K562 (cell line): ENCODE data around the gene SUN5. TPM values are rescaled to one million over a fixed set of nuclear protein-coding genes. Genes with fewer than 3 reads are reported as not detected.
A peak's percentile ranks its signal among the peaks of the same experiment; 100 is the strongest.

Source experiments
- ATAC-seq: fragments of 200-7000 bp; cut with Tn5 transposase; 3 replicates; pipeline ENCODE4 v1.9.1; 2020; ENCODE audit warnings: moderate library complexity
- BruUV-seq: library from RNA; stranded (reverse); fragments of 400-500 nt; replicated peaks from 2 replicates; lab custom pipeline; 2021; lab: Mats Ljungman, UMichigan
- CTCF ChIA-PET: fragments of 300-600 bp; formaldehyde crosslinking; extraction: SDS; loops from one replicate; lab custom pipeline; 2021; ENCODE audit warnings: low intra/inter-chr PET ratio; lab: Yijun Ruan, JAX
- POLR2A ChIA-PET: fragments of 300-600, 350-650 bp; sonication (Branson Sonifier 250); formaldehyde crosslinking; extraction: SDS; loops from one replicate; lab custom pipeline; 2021; ENCODE audit warnings: antibody characterized with exemption, inconsistent platforms; lab: Yijun Ruan, JAX
- DNase-seq, 4 experiments: peaks; one replicate each; pipeline versions ENCODE4 v3.0.0 to v3.0.0-alpha.2; 2011 to 2018; ENCODE audit warnings: low spot score in 3 of 4, mixed read lengths in 3 of 4; ENCODE audit errors: extremely low read depth in 1 of 4
- FAIRE-seq: peaks from 2 replicates; lab custom pipeline; 2011; peaks lifted over from hg19 to GRCh38; lab: Jason Lieb, UNC
- H2AFZ ChIP-seq: 2 replicates; pipeline ENCODE4 v1.6.0; 2011; ENCODE audit warnings: low read depth, low read length, control low read depth, inconsistent platforms
- H3K27ac ChIP-seq: fragments of 200-600 bp; 3 replicates; pipeline ENCODE4 v1.8.0; 2011; ENCODE audit warnings: low read depth, mild to moderate bottlenecking, control low read depth, inconsistent platforms, low read length, moderate library complexity, mixed read lengths; ENCODE audit errors: extremely low read depth
- H3K27me3 ChIP-seq, 2 experiments: fragments of 300-600 bp in 1 of 2; 2 replicates in 1 of 2; 3 replicates in 1 of 2; pipeline versions ENCODE4 v1.6.0 to v1.8.0; 2011; ENCODE audit warnings: inconsistent platforms in 2 of 2, low read length in 2 of 2, mild to moderate bottlenecking in 1 of 2, mixed read lengths in 1 of 2, moderate library complexity in 1 of 2; ENCODE audit not compliant: control insufficient read depth in 2 of 2, insufficient read depth in 2 of 2
- H3K36me3 ChIP-seq: fragments of 300-600 bp; 3 replicates; pipeline ENCODE4 v1.8.0; 2011; ENCODE audit warnings: mild to moderate bottlenecking, low read length, inconsistent platforms; ENCODE audit not compliant: control insufficient read depth, insufficient read depth
- H3K4me1 ChIP-seq, 2 experiments: fragments of 200-600 bp in 1 of 2; replicated peaks in 1 of 2; 2 replicates in 1 of 2; 3 replicates in 1 of 2; pipeline versions ENCODE4 v1.5.1 to v1.8.0; 2011; ENCODE audit warnings: inconsistent platforms in 2 of 2, low read length in 2 of 2, mild to moderate bottlenecking in 1 of 2, mixed read lengths in 1 of 2, moderate library complexity in 1 of 2; ENCODE audit not compliant: control insufficient read depth in 2 of 2, insufficient read depth in 2 of 2
- H3K4me2 ChIP-seq: 2 replicates; pipeline ENCODE4 v1.6.1; 2011; ENCODE audit warnings: low read length, control low read depth, inconsistent platforms, mixed read lengths; ENCODE audit not compliant: insufficient read depth
- H3K4me3 ChIP-seq: fragments of 200-600 bp; sonication (generic), shearing (Covaris generic); 2 replicates; pipeline ENCODE4 v1.5.1; 2016; ENCODE audit warnings: control low read depth, inconsistent platforms
- H3K79me2 ChIP-seq: fragments of 200-600 bp; 3 replicates; pipeline ENCODE4 v1.8.0; 2011; ENCODE audit warnings: low read length, inconsistent platforms; ENCODE audit not compliant: control insufficient read depth, insufficient read depth
- H3K9ac ChIP-seq, 2 experiments: 2 replicates each; pipeline versions ENCODE4 v1.6.0 to v1.6.1; 2011; ENCODE audit warnings: low read depth in 2 of 2, low read length in 2 of 2, control low read depth in 1 of 2, inconsistent platforms in 1 of 2, mild to moderate bottlenecking in 1 of 2, mixed read lengths in 1 of 2; ENCODE audit not compliant: insufficient read depth in 1 of 2
- H3K9me1 ChIP-seq: one replicate; pipeline ENCODE4 v1.6.0; 2011; ENCODE audit warnings: inconsistent platforms, mild to moderate bottlenecking, low read length, moderate library complexity; ENCODE audit not compliant: control insufficient read depth, insufficient read depth
- H3K9me3 ChIP-seq: replicated peaks from 2 replicates; pipeline ENCODE4 v1.5.1; 2011; ENCODE audit warnings: low read depth, low read length, inconsistent platforms; ENCODE audit not compliant: control insufficient read depth, insufficient read depth
- H4K20me1 ChIP-seq: replicated peaks from 2 replicates; pipeline ENCODE4 v1.6.1; 2011; ENCODE audit warnings: low read length, inconsistent platforms, mixed read lengths; ENCODE audit not compliant: control insufficient read depth, insufficient read depth
- GTF2E2 ChIP-seq: fragments of 200-800 bp; sonication (Bioruptor generic); IDR thresholded peaks from 2 replicates; pipeline ENCODE4 v1.6.1; 2016; ENCODE audit warnings: missing genetic modification characterization, missing compliant biosample characterization
- WGBS: fragments of 100-300 bp; shearing (Covaris generic); methylation state at CpG from one replicate; pipeline ENCODE4 v1.1.6; 2016; ENCODE audit warnings: low coverage, mixed read lengths; ENCODE audit not compliant: insufficient coverage; ENCODE audit errors: missing lambda C conversion rate; 5-methylcytosine and 5-hydroxymethylcytosine counted together
- in situ Hi-C: fragments of 300-500 bp; cut with MboI; formaldehyde crosslinking; loops from 4 replicates; pipeline ENCODE4 v1.15.0; 2018; ENCODE audit warnings: inconsistent platforms, mixed read lengths
- intact Hi-C: fragments of 100-400 bp; cut with micrococcal nuclease; formaldehyde crosslinking; loops from 2 replicates; pipeline ENCODE4 v1.14.2; 2022
- polyA plus RNA-seq, 8 experiments: library from polyadenylated mRNA; depleted of rRNA in 4 of 8; stranded (reverse) in 5 of 8; unstranded in 3 of 8; fragments of >200 nt; fragmentation: Nextera tagmentation in 2 of 8; fragmentation: Illumina TruSeq in 1 of 8; extraction: Ambion mirVana in 2 of 8; extraction: Trizol in 1 of 8; gene quantifications; 2 replicates each; pipeline versions ENCODE4 v1.2.1 to v1.2.3, GENCODE V29; 2011 to 2014; ENCODE audit warnings: inconsistent platforms in 1 of 8, missing spikeins in 1 of 8
- total RNA-seq, 7 experiments: library from RNA; depleted of rRNA in 6 of 7; stranded (reverse); fragments of >200 nt in 6 of 7; fragmentation: Illumina TruSeq in 2 of 7; extraction: Trizol in 2 of 7; gene quantifications; 2 replicates each; pipeline versions ENCODE4 v1.2.1 to v1.2.3, GENCODE V29; 2011 to 2021; ENCODE audit warnings: low replicate concordance in 1 of 7
- TF ChIP-seq, protein P1 (sequence below): fragments of 450-650 bp; IDR thresholded peaks from 2 replicates; pipeline ENCODE4 v1.6.1; 2018; ENCODE audit not compliant: partially characterized antibody

Gene SUN5
- total and polyA plus RNA-seq, 9 of the 15 experiments (the other 6 are each of a cell fraction or from before 2014, with no cell fraction given) = not detected

- H3K9ac ChIP-seq = no peak overlapping the region
- ChIA-PET POLR2A (no interaction called here), CTCF (interaction anchor here (0.7 kb wide), 1 partner anchor 41 kb away, joined by 3 read pairs; no protein-coding TSS in a partner anchor)
- DNase-seq (no peak), FAIRE-seq (no peak), ATAC-seq (peak; percentile 54; the same call in 2 of the 3 replicates)
- no peak overlapping the region for H3K4me3 ChIP-seq
- H3K9me1 ChIP-seq = no peaks in the 10 kb centered on the region
- BruUV-seq = no TSS peak
- no peaks in the 10 kb centered on the region for H3K9me3 ChIP-seq
- H3K79me2 ChIP-seq = no peaks in the 10 kb centered on the region
- intact Hi-C loops = no loop called here
- H2AFZ ChIP-seq = no peak overlapping the region
- in situ Hi-C loops = no loop called here
- no peaks in the 10 kb centered on the region for H4K20me1 ChIP-seq
- H3K4me1 ChIP-seq = no peaks in the 10 kb centered on the region
- no peak for TF ChIP-seq GTF2E2 (tag)
- TF ChIP-seq, protein P1, sequence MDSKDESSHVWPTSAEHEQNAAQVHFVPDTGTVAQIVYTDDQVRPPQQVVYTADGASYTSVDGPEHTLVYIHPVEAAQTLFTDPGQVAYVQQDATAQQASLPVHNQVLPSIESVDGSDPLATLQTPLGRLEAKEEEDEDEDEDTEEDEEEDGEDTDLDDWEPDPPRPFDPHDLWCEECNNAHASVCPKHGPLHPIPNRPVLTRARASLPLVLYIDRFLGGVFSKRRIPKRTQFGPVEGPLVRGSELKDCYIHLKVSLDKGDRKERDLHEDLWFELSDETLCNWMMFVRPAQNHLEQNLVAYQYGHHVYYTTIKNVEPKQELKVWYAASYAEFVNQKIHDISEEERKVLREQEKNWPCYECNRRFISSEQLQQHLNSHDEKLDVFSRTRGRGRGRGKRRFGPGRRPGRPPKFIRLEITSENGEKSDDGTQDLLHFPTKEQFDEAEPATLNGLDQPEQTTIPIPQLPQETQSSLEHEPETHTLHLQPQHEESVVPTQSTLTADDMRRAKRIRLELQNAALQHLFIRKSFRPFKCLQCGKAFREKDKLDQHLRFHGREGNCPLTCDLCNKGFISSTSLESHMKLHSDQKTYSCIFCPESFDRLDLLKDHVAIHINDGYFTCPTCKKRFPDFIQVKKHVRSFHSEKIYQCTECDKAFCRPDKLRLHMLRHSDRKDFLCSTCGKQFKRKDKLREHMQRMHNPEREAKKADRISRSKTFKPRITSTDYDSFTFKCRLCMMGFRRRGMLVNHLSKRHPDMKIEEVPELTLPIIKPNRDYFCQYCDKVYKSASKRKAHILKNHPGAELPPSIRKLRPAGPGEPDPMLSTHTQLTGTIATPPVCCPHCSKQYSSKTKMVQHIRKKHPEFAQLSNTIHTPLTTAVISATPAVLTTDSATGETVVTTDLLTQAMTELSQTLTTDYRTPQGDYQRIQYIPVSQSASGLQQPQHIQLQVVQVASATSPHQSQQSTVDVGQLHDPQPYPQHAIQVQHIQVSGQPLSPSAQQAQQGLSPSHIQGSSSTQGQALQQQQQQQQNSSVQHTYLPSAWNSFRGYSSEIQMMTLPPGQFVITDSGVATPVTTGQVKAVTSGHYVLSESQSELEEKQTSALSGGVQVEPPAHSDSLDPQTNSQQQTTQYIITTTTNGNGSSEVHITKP = peak; percentile 16
- WGBS = 0% methylated on average over 7 of the region's 7 CpGs
- H3K4me2 ChIP-seq = no peak overlapping the region
- H3K36me3 ChIP-seq = no peaks in the 10 kb centered on the region
- H3K27ac ChIP-seq = no peak overlapping the region
- H3K27me3 ChIP-seq = peaks cover 0 to 6% of the 10 kb centered on the region in 2 experiments; a peak in 1 of 5 replicates
These were observed 60.7 kb downstream of the SUN5 start for GRCh38 chr20:32943490-32944052.
